Measurements from ENCODE around the gene TACC2. TPM values are rescaled to one million over a fixed set of nuclear protein-coding genes. Genes with fewer than 3 reads are reported as not detected.

Gene TACC2
- total and polyA plus RNA-seq, 2 experiments from 2014 or later: 30.8 to 35.9 TPM

DNA sequence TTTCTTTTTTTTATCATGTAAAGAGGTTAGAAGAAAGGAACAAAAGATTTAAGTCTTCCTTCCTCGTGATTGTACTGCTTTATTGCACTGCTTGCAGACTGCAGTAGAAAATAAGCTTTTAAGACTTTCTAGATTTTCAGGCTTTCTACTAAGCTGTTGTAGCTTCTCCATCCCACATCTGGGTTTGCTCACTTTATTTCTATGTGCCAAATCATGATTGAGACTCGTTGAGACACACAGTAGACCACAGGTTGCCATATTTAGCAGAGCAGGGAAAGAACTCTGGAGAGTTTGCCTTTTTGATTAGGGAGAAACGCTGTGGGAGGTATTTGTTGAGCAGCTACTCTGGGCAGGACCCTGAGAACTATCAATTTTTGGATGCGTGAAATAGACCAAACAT, 192.9 kb downstream of the TACC2 start:
- peak overlapping the region; percentile 28 for H3K4me2 ChIP-seq

More for the DNA sequence above, 192.9 kb downstream of the TACC2 start:
- H3K27me3 ChIP-seq (ENCODE audit: insufficient read depth): no peaks in the 10 kb centered on the region
- H2AFZ ChIP-seq: no peak overlapping the region
- H3K27me3 Mint-ChIP-seq (ENCODE audit: insufficient read depth, low read depth, poor library complexity): peaks cover 9% of the 10 kb centered on the region
- peak overlapping the region; percentile 82 for H3K27ac Mint-ChIP-seq
- no peaks in the 10 kb centered on the region for H3K36me3 ChIP-seq (ENCODE audit: insufficient read depth)
- H3F3A ChIP-seq (replicated peaks; ENCODE audit: low read depth): no peaks in the 10 kb centered on the region; the same call in 1 of the 2 replicates
- H3K79me2 ChIP-seq (replicated peaks; ENCODE audit: insufficient read depth): peaks cover 88% of the 10 kb centered on the region
- peak overlapping the region; percentile 87 for H3K27ac ChIP-seq (ENCODE audit: low read depth)
- ATAC-seq: no peak
- no peaks in the 10 kb centered on the region for H3K9me3 Mint-ChIP-seq
- H3K36me3 Mint-ChIP-seq (ENCODE audit: low read depth): peaks cover 5% of the 10 kb centered on the region; the same call in 1 of the 3 replicates
- H3K9me2 ChIP-seq (ENCODE audit: insufficient read depth): no peaks in the 10 kb centered on the region
- H4K20me1 ChIP-seq (replicated peaks; ENCODE audit: insufficient read depth): peaks cover 8% of the 10 kb centered on the region; the same call in 1 of the 2 replicates
- peaks cover 55% of the 10 kb centered on the region for H3K4me1 ChIP-seq (ENCODE audit: insufficient read depth)
- peak overlapping the region; percentile 9; the same call in 1 of the 3 replicates for H3K4me3 Mint-ChIP-seq
- peaks cover 77% of the 10 kb centered on the region for H3K4me1 Mint-ChIP-seq
- no peak for DNase-seq (ENCODE audit: low spot score)
- no peak overlapping the region; the same call in 1 of the 2 replicates for H3K4me3 ChIP-seq
- TF ChIP-seq STAT1 (IDR thresholded peaks at IDR 0.05; ENCODE audit: unreplicated experiment) (no peak), NANOG (IDR thresholded peaks at IDR 0.05; ENCODE audit: borderline replicate concordance) (no peak), EZH2 (IDR thresholded peaks at IDR 0.05; ENCODE audit: low read depth, unreplicated experiment) (no peak), EZH2phosphoT487 (IDR thresholded peaks at IDR 0.05; ENCODE audit: unreplicated experiment) (no peak)
- TF ChIP-seq, protein P1, sequence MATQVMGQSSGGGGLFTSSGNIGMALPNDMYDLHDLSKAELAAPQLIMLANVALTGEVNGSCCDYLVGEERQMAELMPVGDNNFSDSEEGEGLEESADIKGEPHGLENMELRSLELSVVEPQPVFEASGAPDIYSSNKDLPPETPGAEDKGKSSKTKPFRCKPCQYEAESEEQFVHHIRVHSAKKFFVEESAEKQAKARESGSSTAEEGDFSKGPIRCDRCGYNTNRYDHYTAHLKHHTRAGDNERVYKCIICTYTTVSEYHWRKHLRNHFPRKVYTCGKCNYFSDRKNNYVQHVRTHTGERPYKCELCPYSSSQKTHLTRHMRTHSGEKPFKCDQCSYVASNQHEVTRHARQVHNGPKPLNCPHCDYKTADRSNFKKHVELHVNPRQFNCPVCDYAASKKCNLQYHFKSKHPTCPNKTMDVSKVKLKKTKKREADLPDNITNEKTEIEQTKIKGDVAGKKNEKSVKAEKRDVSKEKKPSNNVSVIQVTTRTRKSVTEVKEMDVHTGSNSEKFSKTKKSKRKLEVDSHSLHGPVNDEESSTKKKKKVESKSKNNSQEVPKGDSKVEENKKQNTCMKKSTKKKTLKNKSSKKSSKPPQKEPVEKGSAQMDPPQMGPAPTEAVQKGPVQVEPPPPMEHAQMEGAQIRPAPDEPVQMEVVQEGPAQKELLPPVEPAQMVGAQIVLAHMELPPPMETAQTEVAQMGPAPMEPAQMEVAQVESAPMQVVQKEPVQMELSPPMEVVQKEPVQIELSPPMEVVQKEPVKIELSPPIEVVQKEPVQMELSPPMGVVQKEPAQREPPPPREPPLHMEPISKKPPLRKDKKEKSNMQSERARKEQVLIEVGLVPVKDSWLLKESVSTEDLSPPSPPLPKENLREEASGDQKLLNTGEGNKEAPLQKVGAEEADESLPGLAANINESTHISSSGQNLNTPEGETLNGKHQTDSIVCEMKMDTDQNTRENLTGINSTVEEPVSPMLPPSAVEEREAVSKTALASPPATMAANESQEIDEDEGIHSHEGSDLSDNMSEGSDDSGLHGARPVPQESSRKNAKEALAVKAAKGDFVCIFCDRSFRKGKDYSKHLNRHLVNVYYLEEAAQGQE (IDR thresholded peaks at IDR 0.05; ENCODE audit: unreplicated experiment): no peak
- TF ChIP-seq, protein P2, sequence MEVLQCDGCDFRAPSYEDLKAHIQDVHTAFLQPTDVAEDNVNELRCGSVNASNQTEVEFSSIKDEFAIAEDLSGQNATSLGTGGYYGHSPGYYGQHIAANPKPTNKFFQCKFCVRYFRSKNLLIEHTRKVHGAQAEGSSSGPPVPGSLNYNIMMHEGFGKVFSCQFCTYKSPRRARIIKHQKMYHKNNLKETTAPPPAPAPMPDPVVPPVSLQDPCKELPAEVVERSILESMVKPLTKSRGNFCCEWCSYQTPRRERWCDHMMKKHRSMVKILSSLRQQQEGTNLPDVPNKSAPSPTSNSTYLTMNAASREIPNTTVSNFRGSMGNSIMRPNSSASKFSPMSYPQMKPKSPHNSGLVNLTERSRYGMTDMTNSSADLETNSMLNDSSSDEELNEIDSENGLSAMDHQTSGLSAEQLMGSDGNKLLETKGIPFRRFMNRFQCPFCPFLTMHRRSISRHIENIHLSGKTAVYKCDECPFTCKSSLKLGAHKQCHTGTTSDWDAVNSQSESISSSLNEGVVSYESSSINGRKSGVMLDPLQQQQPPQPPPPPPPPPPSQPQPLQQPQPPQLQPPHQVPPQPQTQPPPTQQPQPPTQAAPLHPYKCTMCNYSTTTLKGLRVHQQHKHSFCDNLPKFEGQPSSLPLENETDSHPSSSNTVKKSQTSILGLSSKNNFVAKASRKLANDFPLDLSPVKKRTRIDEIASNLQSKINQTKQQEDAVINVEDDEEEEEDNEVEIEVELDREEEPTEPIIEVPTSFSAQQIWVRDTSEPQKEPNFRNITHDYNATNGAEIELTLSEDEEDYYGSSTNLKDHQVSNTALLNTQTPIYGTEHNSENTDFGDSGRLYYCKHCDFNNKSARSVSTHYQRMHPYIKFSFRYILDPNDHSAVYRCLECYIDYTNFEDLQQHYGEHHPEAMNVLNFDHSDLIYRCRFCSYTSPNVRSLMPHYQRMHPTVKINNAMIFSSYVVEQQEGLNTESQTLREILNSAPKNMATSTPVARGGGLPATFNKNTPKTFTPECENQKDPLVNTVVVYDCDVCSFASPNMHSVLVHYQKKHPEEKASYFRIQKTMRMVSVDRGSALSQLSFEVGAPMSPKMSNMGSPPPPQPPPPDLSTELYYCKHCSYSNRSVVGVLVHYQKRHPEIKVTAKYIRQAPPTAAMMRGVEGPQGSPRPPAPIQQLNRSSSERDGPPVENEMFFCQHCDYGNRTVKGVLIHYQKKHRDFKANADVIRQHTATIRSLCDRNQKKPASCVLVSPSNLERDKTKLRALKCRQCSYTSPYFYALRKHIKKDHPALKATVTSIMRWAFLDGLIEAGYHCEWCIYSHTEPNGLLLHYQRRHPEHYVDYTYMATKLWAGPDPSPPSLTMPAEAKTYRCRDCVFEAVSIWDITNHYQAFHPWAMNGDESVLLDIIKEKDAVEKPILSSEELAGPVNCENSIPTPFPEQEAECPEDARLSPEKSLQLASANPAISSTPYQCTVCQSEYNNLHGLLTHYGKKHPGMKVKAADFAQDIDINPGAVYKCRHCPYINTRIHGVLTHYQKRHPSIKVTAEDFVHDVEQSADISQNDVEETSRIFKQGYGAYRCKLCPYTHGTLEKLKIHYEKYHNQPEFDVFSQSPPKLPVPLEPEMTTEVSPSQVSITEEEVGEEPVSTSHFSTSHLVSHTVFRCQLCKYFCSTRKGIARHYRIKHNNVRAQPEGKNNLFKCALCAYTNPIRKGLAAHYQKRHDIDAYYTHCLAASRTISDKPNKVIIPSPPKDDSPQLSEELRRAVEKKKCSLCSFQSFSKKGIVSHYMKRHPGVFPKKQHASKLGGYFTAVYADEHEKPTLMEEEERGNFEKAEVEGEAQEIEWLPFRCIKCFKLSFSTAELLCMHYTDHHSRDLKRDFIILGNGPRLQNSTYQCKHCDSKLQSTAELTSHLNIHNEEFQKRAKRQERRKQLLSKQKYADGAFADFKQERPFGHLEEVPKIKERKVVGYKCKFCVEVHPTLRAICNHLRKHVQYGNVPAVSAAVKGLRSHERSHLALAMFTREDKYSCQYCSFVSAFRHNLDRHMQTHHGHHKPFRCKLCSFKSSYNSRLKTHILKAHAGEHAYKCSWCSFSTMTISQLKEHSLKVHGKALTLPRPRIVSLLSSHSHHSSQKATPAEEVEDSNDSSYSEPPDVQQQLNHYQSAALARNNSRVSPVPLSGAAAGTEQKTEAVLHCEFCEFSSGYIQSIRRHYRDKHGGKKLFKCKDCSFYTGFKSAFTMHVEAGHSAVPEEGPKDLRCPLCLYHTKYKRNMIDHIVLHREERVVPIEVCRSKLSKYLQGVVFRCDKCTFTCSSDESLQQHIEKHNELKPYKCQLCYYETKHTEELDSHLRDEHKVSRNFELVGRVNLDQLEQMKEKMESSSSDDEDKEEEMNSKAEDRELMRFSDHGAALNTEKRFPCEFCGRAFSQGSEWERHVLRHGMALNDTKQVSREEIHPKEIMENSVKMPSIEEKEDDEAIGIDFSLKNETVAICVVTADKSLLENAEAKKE (CRISPR knock-in tag; IDR thresholded peaks at IDR 0.05): no peak
